ENCODE data around the gene ARHGAP29. TPM values are rescaled to one million over a fixed set of nuclear protein-coding genes. Genes with fewer than 3 reads are reported as not detected.

ARHGAP29 gene
- total and polyA plus RNA-seq, 2 of the 4 experiments (the other 2 are of a cell fraction): 19.1 to 30.3 TPM

GRCh38 chr1:94265011-94265422 is 27.6 kb upstream of the ARHGAP29 start:
- H3K4me3 ChIP-seq (ENCODE audit: insufficient read depth, low read depth, low read length): no peak overlapping the region
- BruUV-seq (replicated peaks): no TSS peak
- H4K8ac ChIP-seq (ENCODE audit: low read depth in 2 of 2, low read length in 2 of 2): no peak overlapping the region
- CTCF ChIA-PET: no interaction called here
- intact Hi-C loops (cut with micrococcal nuclease) (no loop called here), dilution Hi-C loops (cut with HindIII; ENCODE audit: low sequenced_read_pairs, unreplicated experiment) (no loop called here), in situ Hi-C loops (cut with MboI; ENCODE audit: low sequenced_read_pairs) (no loop called here)
- peak overlapping the region; percentile 7; the same call in 1 of the 3 replicates for H2BK15ac ChIP-seq (ENCODE audit: low read depth, low read length)
- no peaks in the 10 kb centered on the region for H3K27me3 ChIP-seq (ENCODE audit: control insufficient read depth, insufficient read depth, low read length)
- H2AK9ac ChIP-seq (replicated peaks; ENCODE audit: low read depth, low read length, poor library complexity): no peak overlapping the region
- H3K4me1 ChIP-seq (ENCODE audit: control insufficient read depth, insufficient read depth, low read length): peaks cover 10% of the 10 kb centered on the region
- no peak overlapping the region for H4K5ac ChIP-seq (ENCODE audit: low read depth, low read length)
- H3K36me3 ChIP-seq (ENCODE audit: control insufficient read depth, insufficient read depth, low read length): no peaks in the 10 kb centered on the region
- no peak overlapping the region for H3K4ac ChIP-seq (ENCODE audit: low read depth, low read length)
- H2AK5ac ChIP-seq (ENCODE audit: low read depth, low read length): 0 out of 2 replicates have a peak overlapping the region, but pooled peaks have one; percentile 45
- no peak overlapping the region for H4K91ac ChIP-seq (ENCODE audit: insufficient read depth, low read depth, low read length)
- no peak overlapping the region for H3K4me2 ChIP-seq (ENCODE audit: low read depth, low read length)
- H3K56ac ChIP-seq (ENCODE audit: extremely low read depth, insufficient read depth, low read length): no peak overlapping the region
- H3K9me3 ChIP-seq (ENCODE audit: control insufficient read depth, insufficient read depth, low read length): no peaks in the 10 kb centered on the region
- no peak overlapping the region for H3K23ac ChIP-seq (ENCODE audit: low read depth, low read length)
- H3K18ac ChIP-seq (ENCODE audit: low read depth, low read length): no peak overlapping the region
- no peaks in the 10 kb centered on the region for H3K79me1 ChIP-seq (ENCODE audit: low read depth in 1 of 2, low read length in 2 of 2)
- H2BK5ac ChIP-seq (ENCODE audit: low read depth, low read length, poor library complexity, severe bottlenecking): no peak overlapping the region
- DNase-seq (no peak), ATAC-seq (ENCODE audit: low read depth) (no peak)
- H3K9ac ChIP-seq (ENCODE audit: low read depth, low read length): no peak overlapping the region
- no peak overlapping the region for H3K14ac ChIP-seq (replicated peaks; ENCODE audit: low read depth, low read length)
- no peaks in the 10 kb centered on the region for H3K9me1 ChIP-seq (ENCODE audit: insufficient read depth, low read length)
- no peak overlapping the region for H2BK20ac ChIP-seq (ENCODE audit: low read depth, low read length)
- H4K20me1 ChIP-seq (ENCODE audit: insufficient read depth, low read length): no peaks in the 10 kb centered on the region
- no peak overlapping the region for H3K27ac ChIP-seq (ENCODE audit: insufficient read depth, low read length)
- no peak for TF ChIP-seq NFE2L2 (IDR thresholded peaks at IDR 0.05; ENCODE audit: low read depth, low read length)
- TF ChIP-seq MAZ (IDR thresholded peaks at IDR 0.05; ENCODE audit: borderline replicate concordance, low read depth, low read length): no peak
- no peak for TF ChIP-seq MAFK (IDR thresholded peaks at IDR 0.05; ENCODE audit: low read depth, low read length)
- TF ChIP-seq POLR2A (IDR thresholded peaks at IDR 0.05; ENCODE audit: low read depth, low read length): no peak
- no peak for TF ChIP-seq FOS (IDR thresholded peaks at IDR 0.05; ENCODE audit: low read depth, low read length)
- TF ChIP-seq, protein P1, sequence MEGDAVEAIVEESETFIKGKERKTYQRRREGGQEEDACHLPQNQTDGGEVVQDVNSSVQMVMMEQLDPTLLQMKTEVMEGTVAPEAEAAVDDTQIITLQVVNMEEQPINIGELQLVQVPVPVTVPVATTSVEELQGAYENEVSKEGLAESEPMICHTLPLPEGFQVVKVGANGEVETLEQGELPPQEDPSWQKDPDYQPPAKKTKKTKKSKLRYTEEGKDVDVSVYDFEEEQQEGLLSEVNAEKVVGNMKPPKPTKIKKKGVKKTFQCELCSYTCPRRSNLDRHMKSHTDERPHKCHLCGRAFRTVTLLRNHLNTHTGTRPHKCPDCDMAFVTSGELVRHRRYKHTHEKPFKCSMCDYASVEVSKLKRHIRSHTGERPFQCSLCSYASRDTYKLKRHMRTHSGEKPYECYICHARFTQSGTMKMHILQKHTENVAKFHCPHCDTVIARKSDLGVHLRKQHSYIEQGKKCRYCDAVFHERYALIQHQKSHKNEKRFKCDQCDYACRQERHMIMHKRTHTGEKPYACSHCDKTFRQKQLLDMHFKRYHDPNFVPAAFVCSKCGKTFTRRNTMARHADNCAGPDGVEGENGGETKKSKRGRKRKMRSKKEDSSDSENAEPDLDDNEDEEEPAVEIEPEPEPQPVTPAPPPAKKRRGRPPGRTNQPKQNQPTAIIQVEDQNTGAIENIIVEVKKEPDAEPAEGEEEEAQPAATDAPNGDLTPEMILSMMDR (conservative IDR thresholded peaks at IDR 0.05; ENCODE audit: low read depth, low read length): no peak
- no peak for TF ChIP-seq RFX5 (IDR thresholded peaks at IDR 0.05; ENCODE audit: low read depth, low read length)
- no peak for TF ChIP-seq CEBPB (IDR thresholded peaks at IDR 0.05; ENCODE audit: low read depth, low read length)
- TF ChIP-seq, protein P2, sequence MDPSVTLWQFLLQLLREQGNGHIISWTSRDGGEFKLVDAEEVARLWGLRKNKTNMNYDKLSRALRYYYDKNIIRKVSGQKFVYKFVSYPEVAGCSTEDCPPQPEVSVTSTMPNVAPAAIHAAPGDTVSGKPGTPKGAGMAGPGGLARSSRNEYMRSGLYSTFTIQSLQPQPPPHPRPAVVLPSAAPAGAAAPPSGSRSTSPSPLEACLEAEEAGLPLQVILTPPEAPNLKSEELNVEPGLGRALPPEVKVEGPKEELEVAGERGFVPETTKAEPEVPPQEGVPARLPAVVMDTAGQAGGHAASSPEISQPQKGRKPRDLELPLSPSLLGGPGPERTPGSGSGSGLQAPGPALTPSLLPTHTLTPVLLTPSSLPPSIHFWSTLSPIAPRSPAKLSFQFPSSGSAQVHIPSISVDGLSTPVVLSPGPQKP (IDR thresholded peaks at IDR 0.05; ENCODE audit: borderline replicate concordance, low read depth, low read length): no peak
- POLR2A ChIA-PET (ENCODE audit: unreplicated experiment): no interaction called here
- H2AFZ ChIP-seq (replicated peaks; ENCODE audit: low read length, poor library complexity): no peak overlapping the region
- WGBS, 2 experiments (ENCODE audit: extremely low coverage in 2 of 2, insufficient read length in 1 of 2): no CpG with 5 or more reads among the region's 3 CpGs
- H2BK120ac ChIP-seq (ENCODE audit: low read depth, low read length): no peak overlapping the region

Data from IMR-90 (cell line).